GM12878 (cell line): ENCODE data around the gene ZNF672. TPM values are rescaled to one million over a fixed set of nuclear protein-coding genes. Genes with fewer than 3 reads are reported as not detected.

Experiments used
- ATAC-seq: fragments of 200-7000 bp; cut with Tn5 transposase; 3 replicates; pipeline ENCODE4 v1.9.1; 2020; ENCODE audit warnings: mild to moderate bottlenecking, moderate library complexity
- BruUV-seq: library from RNA; stranded (reverse); fragments of 400-500 nt; replicated peaks from 2 replicates; lab custom pipeline; 2021; lab: Mats Ljungman, UMichigan
- CTCF ChIA-PET: fragments of 300-600 bp; sonication (Branson Sonifier 250); formaldehyde crosslinking; extraction: SDS; loops from one replicate; lab custom pipeline; 2021; ENCODE audit warnings: inconsistent platforms; lab: Yijun Ruan, JAX
- POLR2A ChIA-PET: fragments of 350-600 bp; formaldehyde crosslinking; extraction: SDS; loops from one replicate; lab custom pipeline; 2021; ENCODE audit warnings: inconsistent platforms; lab: Charles Lee
- RAD21 ChIA-PET: fragments of 300-600 bp; sonication (Branson Sonifier 250); formaldehyde crosslinking; loops from one replicate; lab custom pipeline; 2023; ENCODE audit warnings: antibody characterized with exemption; ENCODE audit not compliant: unreplicated experiment; lab: Charles Lee
- SMC1A ChIA-PET: fragments of 300-600 bp; sonication (Branson Sonifier 250); formaldehyde crosslinking; loops from one replicate; lab custom pipeline; 2023; ENCODE audit not compliant: unreplicated experiment, uncharacterized antibody; lab: Charles Lee
- DNase-seq: peaks from one replicate; pipeline ENCODE4 v3.0.0-alpha.2; 2011; ENCODE audit warnings: low read depth, low spot score
- FAIRE-seq: peaks from 3 replicates; lab custom pipeline; 2011; peaks lifted over from hg19 to GRCh38; lab: Jason Lieb, UNC
- H2AFZ ChIP-seq: 2 replicates; pipeline ENCODE4 v1.6.0; 2011; ENCODE audit warnings: low read depth, low read length, control low read depth; ENCODE audit not compliant: control insufficient read depth
- H3K27ac ChIP-seq: 2 replicates; pipeline ENCODE4 v1.5.1; 2011; ENCODE audit warnings: control low read depth; ENCODE audit not compliant: control insufficient read depth, insufficient read depth
- H3K27me3 ChIP-seq, 2 experiments: replicated peaks in 1 of 2; 2 replicates each; pipeline versions ENCODE4 v1.6.0 to v1.6.1; 2011; ENCODE audit warnings: low read length in 1 of 2; ENCODE audit not compliant: control insufficient read depth in 2 of 2, insufficient read depth in 2 of 2
- H3K36me3 ChIP-seq, 2 experiments: 2 replicates each; pipeline ENCODE4 v1.5.1; 2011; ENCODE audit warnings: low read length in 1 of 2; ENCODE audit not compliant: control insufficient read depth in 2 of 2, insufficient read depth in 2 of 2
- H3K4me1 ChIP-seq: 2 replicates; pipeline ENCODE4 v1.6.1; 2011; ENCODE audit warnings: mild to moderate bottlenecking, low read length, moderate library complexity, mixed read lengths; ENCODE audit not compliant: control insufficient read depth, insufficient read depth
- H3K4me2 ChIP-seq: 2 replicates; pipeline ENCODE4 v1.6.0; 2011; ENCODE audit warnings: control low read depth; ENCODE audit not compliant: control insufficient read depth, insufficient read depth
- H3K4me3 ChIP-seq: fragments of 200-600 bp; sonication (generic); 2 replicates; pipeline ENCODE4 v1.5.1; 2016
- H3K79me2 ChIP-seq: 2 replicates; pipeline ENCODE4 v1.6.0; 2011; ENCODE audit warnings: low read length; ENCODE audit not compliant: control insufficient read depth, insufficient read depth
- H3K9ac ChIP-seq: 2 replicates; pipeline ENCODE4 v1.8.0; 2011; ENCODE audit warnings: low read length, control low read depth, mixed read lengths; ENCODE audit not compliant: control insufficient read depth, insufficient read depth
- H3K9me3 ChIP-seq: replicated peaks from 3 replicates; pipeline ENCODE4 v1.5.1; 2011; ENCODE audit warnings: mild to moderate bottlenecking, low read length; ENCODE audit not compliant: control insufficient read depth, insufficient read depth
- H4K20me1 ChIP-seq: 2 replicates; pipeline ENCODE4 v1.6.0; 2011; ENCODE audit not compliant: control insufficient read depth, insufficient read depth
- BMI1 ChIP-seq: fragments of 450-650 bp; IDR thresholded peaks from 2 replicates; pipeline ENCODE4 v1.6.1; 2016; ENCODE audit warnings: mild to moderate bottlenecking, moderate library complexity, borderline replicate concordance
- E2F8 ChIP-seq: fragments of 450-650 bp; IDR thresholded peaks from 2 replicates; pipeline ENCODE4 v1.6.1; 2018; ENCODE audit warnings: mild to moderate bottlenecking, low read depth, moderate library complexity; ENCODE audit not compliant: partially characterized antibody
- HDAC2 ChIP-seq: fragments of 200-600 bp; sonication (generic); IDR thresholded peaks from 2 replicates; pipeline ENCODE4 v1.6.1; 2017
- KDM1A ChIP-seq: fragments of 200-600 bp; sonication (generic); IDR thresholded peaks from 2 replicates; pipeline ENCODE4 v1.6.1; 2016; ENCODE audit warnings: borderline replicate concordance
- NFXL1 ChIP-seq: fragments of 450-650 bp; IDR thresholded peaks from 2 replicates; pipeline ENCODE4 v1.6.1; 2017; ENCODE audit warnings: antibody characterized with exemption, mild to moderate bottlenecking, borderline replicate concordance
- SPI1 ChIP-seq: IDR thresholded peaks from 2 replicates; pipeline ENCODE4 v1.6.1; 2011; ENCODE audit warnings: low read depth, mild to moderate bottlenecking, low read length, moderate library complexity, borderline replicate concordance; ENCODE audit not compliant: insufficient read depth
- SUZ12 ChIP-seq: fragments of 200-600 bp; sonication (generic); IDR thresholded peaks from one replicate; pipeline ENCODE4 v1.6.1; 2018; ENCODE audit warnings: antibody characterized with exemption, mild to moderate bottlenecking; ENCODE audit not compliant: unreplicated experiment
- WGBS: methylation state at CpG from one replicate; pipeline ENCODE4 v1.1.6; 2016; ENCODE audit warnings: low lambda C conversion rate; ENCODE audit not compliant: insufficient replicate concordance, insufficient coverage; ENCODE audit errors: missing lambda C conversion rate; 5-methylcytosine and 5-hydroxymethylcytosine counted together
- in situ Hi-C: fragments of 300-500 bp; cut with MboI; formaldehyde crosslinking; loops from 9 replicates; pipeline ENCODE4 v1.14.3; 2018; ENCODE audit warnings: mixed read lengths
- intact Hi-C: fragments of 100-400 bp; cut with micrococcal nuclease; formaldehyde crosslinking; loops from one replicate; pipeline ENCODE4 v1.14.2; 2022; ENCODE audit not compliant: unreplicated experiment
- polyA plus RNA-seq, 11 experiments: library from polyadenylated mRNA; depleted of rRNA in 4 of 11; unstranded in 6 of 11; stranded (reverse) in 5 of 11; fragments of >200 nt; fragmentation: Nextera tagmentation in 4 of 11; fragmentation: Illumina TruSeq in 1 of 11; extraction: Ambion mirVana in 4 of 11; extraction: Trizol in 1 of 11; gene quantifications; 1 replicate in 1 of 11; 2 replicates in 10 of 11; pipeline versions ENCODE4 v1.2.1 to v1.2.3, GENCODE V29; 2011 to 2016; ENCODE audit warnings: inconsistent platforms in 2 of 11, missing spikeins in 2 of 11, low read depth in 1 of 11
- total RNA-seq, 4 experiments: library from RNA; depleted of rRNA in 3 of 4; stranded (reverse); fragments of >200 nt in 3 of 4; fragmentation: Illumina TruSeq in 1 of 4; extraction: Trizol in 1 of 4; gene quantifications; 2 replicates each; pipeline versions ENCODE4 v1.2.1 to v1.2.3, GENCODE V29; 2013 to 2021

ZNF672 gene
- total and polyA plus RNA-seq, 10 of the 15 experiments (the other 5 are each of a cell fraction or from before 2014, with no cell fraction given), result 2.9 to 51.3 (median 39.8) TPM

- TF ChIP-seq E2F8, result no peak
- no peak for TF ChIP-seq KDM1A
- TF ChIP-seq SUZ12, result no peak
- no peak for TF ChIP-seq NFXL1
- TF ChIP-seq HDAC2, result no peak
- no peak for TF ChIP-seq BMI1
These were observed 21.8 kb upstream of the ZNF672 start (continued) for GRCh38 chr1:248816042-248816851.

- CTCF ChIA-PET, result no interaction called here
- WGBS, result 77% methylated on average over 6 of the region's 6 CpGs
- no peaks in the 10 kb centered on the region for H3K27me3 ChIP-seq
- intact Hi-C loops (no loop called here), in situ Hi-C loops (no loop called here)
- DNase-seq, result no peak
- no peak overlapping the region for H3K27ac ChIP-seq
- H3K9ac ChIP-seq, result no peak overlapping the region
- no peaks in the 10 kb centered on the region for H3K9me3 ChIP-seq
- POLR2A ChIA-PET, result no interaction called here
- BruUV-seq, result no TSS peak
- RAD21 ChIA-PET, result no interaction called here
- H2AFZ ChIP-seq, result no peak overlapping the region
- no peaks in the 10 kb centered on the region; the same call in 1 of the 2 replicates for H4K20me1 ChIP-seq
- H3K79me2 ChIP-seq, result peaks cover 15% of the 10 kb centered on the region
- ATAC-seq, result no peak
- SMC1A ChIA-PET, result no interaction called here
- H3K4me1 ChIP-seq, result peaks cover 11% of the 10 kb centered on the region
- H3K36me3 ChIP-seq, result peaks cover 23 to 26% of the 10 kb centered on the region in 2 experiments
- TF ChIP-seq SUZ12 (no peak), SPI1 (peak; percentile 47; the same call in 1 of the 2 replicates)
- TF ChIP-seq, all 136 proteins: peak for 1
- no peak for FAIRE-seq
- H3K4me3 ChIP-seq, result no peak overlapping the region
- H3K4me2 ChIP-seq, result no peak overlapping the region
These were observed 21.0 kb upstream of the ZNF672 start for GRCh38 chr1:248817065-248817464.
